Prostate gland (tissue), 2 donors: ENCODE data around the gene COL4A1. TPM values are rescaled to one million over a fixed set of nuclear protein-coding genes. Genes with fewer than 3 reads are reported as not detected.

Experiments used
- DNase-seq: peaks from one replicate; pipeline ENCODE4 v3.0.0-alpha.2; 2019; ENCODE audit warnings: low spot score
- H3K27ac ChIP-seq, 2 donors: fragments of 200-600 bp; sonication (generic); 2 replicates each; pipeline ENCODE4 v1.5.1; 2017 to 2019
- H3K27me3 ChIP-seq: fragments of 200-600 bp; sonication (generic); replicated peaks from 2 replicates; pipeline ENCODE4 v1.5.1; 2019; ENCODE audit not compliant: insufficient read depth
- H3K36me3 ChIP-seq, 2 donors: fragments of 200-600 bp; sonication (generic); 1 replicate in 1 of 2; 2 replicates in 1 of 2; pipeline versions ENCODE4 v1.5.1 to v1.8.1; 2017 to 2019
- H3K4me1 ChIP-seq: fragments of 200-600 bp; sonication (generic); replicated peaks from 2 replicates; pipeline ENCODE4 v1.5.1; 2019
- H3K4me3 ChIP-seq, 2 donors: fragments of 200-600 bp; sonication (generic); 2 replicates each; pipeline ENCODE4 v1.5.1; 2017 to 2019
- H3K9me3 ChIP-seq: fragments of 200-600 bp; sonication (generic); 2 replicates; pipeline ENCODE4 v1.5.1; 2017
- POLR2A ChIP-seq: fragments of 450-650 bp; IDR thresholded peaks from one replicate; pipeline ENCODE4 v1.6.1; 2016; ENCODE audit warnings: antibody characterized with exemption, mild to moderate bottlenecking
- POLR2AphosphoS5 ChIP-seq: sonication (generic); formaldehyde crosslinking; IDR thresholded peaks from one replicate; pipeline ENCODE4 v1.6.1; 2017; ENCODE audit warnings: antibody characterized with exemption
- WGBS: methylation state at CpG from one replicate; pipeline ENCODE4 v1.1.5; 2018; 5-methylcytosine and 5-hydroxymethylcytosine counted together
- intact Hi-C: fragments of 100-400 bp; cut with DNase I; formaldehyde crosslinking; loops from one replicate; pipeline ENCODE4 v1.14.2; 2022
- total RNA-seq, 2 donors: library from RNA; depleted of rRNA; stranded (reverse); fragments of >200 nt; gene quantifications; one replicate each; pipeline ENCODE4 v1.1.0, GENCODE V29; 2016
- TF ChIP-seq, protein P1 (sequence below), 4 experiments: fragments of 200-600 bp in 2 of 4; fragments of 450-650 bp in 2 of 4; sonication (generic) in 2 of 4; IDR thresholded peaks; 1 replicate in 3 of 4; 2 replicates in 1 of 4; pipeline ENCODE4 v1.5.1; 2016 to 2019; ENCODE audit warnings: antibody characterized with exemption in 4 of 4, mild to moderate bottlenecking in 2 of 4, moderate library complexity in 2 of 4

Gene COL4A1
- total RNA-seq, 2 donors from 2014 or later = 37.3 to 132 TPM

GRCh38 chr13:110334841-110335490, 28.0 kb upstream of the COL4A1 start:
- no peaks in the 10 kb centered on the region for H3K4me1 ChIP-seq
- 85% methylated on average over 11 of the region's 11 CpGs for WGBS

GRCh38 chr13:110334256-110334655, 27.3 kb upstream of the COL4A1 start:
- intact Hi-C loops = no loop called here
- no peaks in the 10 kb centered on the region for H3K36me3 ChIP-seq
- TF ChIP-seq, protein P1, sequence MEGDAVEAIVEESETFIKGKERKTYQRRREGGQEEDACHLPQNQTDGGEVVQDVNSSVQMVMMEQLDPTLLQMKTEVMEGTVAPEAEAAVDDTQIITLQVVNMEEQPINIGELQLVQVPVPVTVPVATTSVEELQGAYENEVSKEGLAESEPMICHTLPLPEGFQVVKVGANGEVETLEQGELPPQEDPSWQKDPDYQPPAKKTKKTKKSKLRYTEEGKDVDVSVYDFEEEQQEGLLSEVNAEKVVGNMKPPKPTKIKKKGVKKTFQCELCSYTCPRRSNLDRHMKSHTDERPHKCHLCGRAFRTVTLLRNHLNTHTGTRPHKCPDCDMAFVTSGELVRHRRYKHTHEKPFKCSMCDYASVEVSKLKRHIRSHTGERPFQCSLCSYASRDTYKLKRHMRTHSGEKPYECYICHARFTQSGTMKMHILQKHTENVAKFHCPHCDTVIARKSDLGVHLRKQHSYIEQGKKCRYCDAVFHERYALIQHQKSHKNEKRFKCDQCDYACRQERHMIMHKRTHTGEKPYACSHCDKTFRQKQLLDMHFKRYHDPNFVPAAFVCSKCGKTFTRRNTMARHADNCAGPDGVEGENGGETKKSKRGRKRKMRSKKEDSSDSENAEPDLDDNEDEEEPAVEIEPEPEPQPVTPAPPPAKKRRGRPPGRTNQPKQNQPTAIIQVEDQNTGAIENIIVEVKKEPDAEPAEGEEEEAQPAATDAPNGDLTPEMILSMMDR (IDR thresholded peaks at IDR 0.05) = no peak
- TF ChIP-seq POLR2AphosphoS5 = no peak
- TF ChIP-seq POLR2A = no peak
- H3K4me1 ChIP-seq = no peaks in the 10 kb centered on the region
- no peak overlapping the region for H3K4me3 ChIP-seq
- no peaks in the 10 kb centered on the region for H3K27me3 ChIP-seq
- H3K27ac ChIP-seq = peak overlapping the region in 1 of 2 donors; percentile 15
- 68% methylated on average over 8 of the region's 8 CpGs for WGBS
- H3K9me3 ChIP-seq = no peaks in the 10 kb centered on the region
- DNase-seq = no peak

More at GRCh38 chr13:110334841-110335490, 28.0 kb upstream of the COL4A1 start:
- TF ChIP-seq POLR2AphosphoS5 (no peak), POLR2A (no peak)
- TF ChIP-seq, protein P1 (IDR thresholded peaks at IDR 0.05) = no peak
- peak overlapping the region; percentile 15 to 82 for H3K27ac ChIP-seq
- no peak overlapping the region for H3K4me3 ChIP-seq
- no peaks in the 10 kb centered on the region for H3K27me3 ChIP-seq
- intact Hi-C loops = no loop called here
- no peaks in the 10 kb centered on the region for H3K36me3 ChIP-seq
- DNase-seq = no peak
- H3K9me3 ChIP-seq = no peaks in the 10 kb centered on the region

DNA sequence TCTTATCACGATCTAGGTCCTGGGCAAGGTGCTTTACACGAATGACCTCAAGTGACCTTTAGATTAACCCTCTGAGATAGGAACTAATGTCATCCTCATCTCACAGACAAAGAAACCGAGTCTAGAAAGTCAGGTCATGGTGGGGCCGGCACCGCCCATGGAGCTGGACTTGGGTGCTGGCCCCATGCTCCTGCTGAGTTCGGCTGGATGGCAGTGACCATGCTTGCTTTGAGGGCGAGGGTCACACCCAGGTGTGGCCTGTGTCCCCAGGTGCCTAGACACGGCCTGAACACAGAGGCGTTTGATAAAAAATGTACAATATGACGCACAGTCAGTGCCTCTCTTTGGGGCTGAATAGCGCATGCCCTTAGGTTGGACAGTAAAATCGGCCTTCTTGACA, 26.9 kb upstream of the COL4A1 start:
- no peaks in the 10 kb centered on the region for H3K27me3 ChIP-seq
- DNase-seq = no peak
- no peaks in the 10 kb centered on the region for H3K4me1 ChIP-seq
- intact Hi-C loops = no loop called here
- no peak overlapping the region for H3K4me3 ChIP-seq
- H3K27ac ChIP-seq = peak overlapping the region; percentile 15 to 22
- H3K36me3 ChIP-seq = no peaks in the 10 kb centered on the region
- H3K9me3 ChIP-seq = no peaks in the 10 kb centered on the region
- 88% methylated on average over 11 of the region's 12 CpGs for WGBS
- no peak for TF ChIP-seq POLR2AphosphoS5
- no peak for TF ChIP-seq POLR2A
- TF ChIP-seq, protein P1 (IDR thresholded peaks at IDR 0.05) = no peak

GRCh38 chr13:110332750-110333149, 25.8 kb upstream of the COL4A1 start:
- TF ChIP-seq, protein P1 (IDR thresholded peaks at IDR 0.05) = no peak
- intact Hi-C loops = no loop called here
- Histone ChIP-seq H3K27me3 (no peaks in the 10 kb centered on the region), H3K27ac (peak overlapping the region; percentile 20 to 22), H3K4me1 (no peaks in the 10 kb centered on the region), H3K36me3 (no peaks in the 10 kb centered on the region), H3K9me3 (no peaks in the 10 kb centered on the region), H3K4me3 (no peak overlapping the region)
- DNase-seq = no peak
- WGBS = 79% methylated on average over 2 of the region's 2 CpGs

GRCh38 chr13:110331362-110331761, 24.4 kb upstream of the COL4A1 start:
- H3K27me3 ChIP-seq = no peaks in the 10 kb centered on the region
- intact Hi-C loops = no loop called here
- H3K4me3 ChIP-seq = no peak overlapping the region
- no peak for DNase-seq
- WGBS = 52% methylated on average over 11 of the region's 11 CpGs
- peak overlapping the region; percentile 69 to 80 for H3K27ac ChIP-seq
- no peak for TF ChIP-seq POLR2A
- TF ChIP-seq, protein P1 (IDR thresholded peaks at IDR 0.05) = no peak
- TF ChIP-seq POLR2AphosphoS5 = no peak
- no peaks in the 10 kb centered on the region for H3K36me3 ChIP-seq
- H3K4me1 ChIP-seq = no peaks in the 10 kb centered on the region
- H3K9me3 ChIP-seq = no peaks in the 10 kb centered on the region
